Measurements from ENCODE around the gene PCED1A.
"Not testable (repeated sequence)": the region's sequence is repeated elsewhere in the genome, so short reads cannot be mapped to it uniquely, and the experiment has no call there.

Gene PCED1A

DNA sequence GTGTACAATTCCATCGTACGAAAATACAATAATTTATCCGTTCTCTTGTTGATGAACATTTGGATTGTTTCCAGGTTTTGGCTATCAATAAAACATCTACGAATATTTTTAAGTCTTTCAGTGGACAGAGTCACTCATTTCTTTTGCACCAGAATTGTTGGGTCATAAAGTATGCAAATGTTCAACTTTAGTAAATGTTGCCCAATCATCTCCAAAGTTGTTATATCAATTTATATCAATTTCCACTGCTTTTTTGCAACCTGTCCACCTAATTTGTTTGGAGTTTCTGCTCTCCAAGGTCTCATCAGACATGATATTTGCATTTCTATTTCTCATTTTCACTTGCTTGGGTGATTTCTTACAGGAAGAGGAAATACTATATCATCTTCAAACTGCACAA lies 13.8 kb downstream of the PCED1A start:
- no peak for DNase-seq (ENCODE audit: low read depth in 2 of 2)

DNA sequence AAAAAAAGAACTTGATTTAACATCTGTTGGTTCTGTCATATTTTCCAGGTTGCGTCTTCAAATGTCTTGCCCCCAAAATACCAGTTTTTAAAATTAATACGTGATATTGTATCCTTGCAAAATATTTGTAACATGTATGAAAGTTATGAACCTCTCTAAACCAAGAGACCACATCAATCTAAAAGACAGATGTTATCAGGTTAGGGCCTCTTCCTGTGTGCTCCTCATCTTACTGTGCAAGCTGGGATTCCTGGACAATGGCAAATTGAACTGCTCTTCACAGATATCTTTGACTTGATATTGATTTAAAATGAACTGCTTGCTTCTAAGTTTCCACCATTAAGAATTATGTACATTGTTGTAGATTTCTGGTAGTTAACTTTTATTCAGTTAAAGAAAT lies 14.7 kb downstream of the PCED1A start:
- no peak for DNase-seq (ENCODE audit: low read depth in 2 of 2)

DNA sequence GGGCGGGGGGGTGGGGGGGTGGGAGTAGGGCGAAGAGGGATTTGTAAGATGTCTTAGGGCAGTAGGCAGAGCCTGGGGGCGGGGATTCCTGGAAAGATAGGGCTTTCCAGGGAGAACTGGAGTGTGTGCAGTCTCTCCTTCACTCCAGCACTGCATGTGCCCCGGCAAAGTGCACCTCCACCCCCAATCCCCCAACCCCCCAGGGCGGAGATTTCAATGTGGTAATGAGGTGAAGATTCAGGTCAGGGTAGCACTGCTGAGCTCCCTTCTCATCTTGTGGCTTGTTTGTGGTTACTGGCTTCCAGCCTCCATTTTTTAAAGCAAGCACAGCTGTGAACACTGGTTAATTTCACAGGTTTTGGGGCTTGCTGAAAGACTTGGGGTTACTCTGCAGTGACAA lies 18.4 kb downstream of the PCED1A start:
- DNase-seq (ENCODE audit: low read depth in 2 of 2) = no peak

DNA sequence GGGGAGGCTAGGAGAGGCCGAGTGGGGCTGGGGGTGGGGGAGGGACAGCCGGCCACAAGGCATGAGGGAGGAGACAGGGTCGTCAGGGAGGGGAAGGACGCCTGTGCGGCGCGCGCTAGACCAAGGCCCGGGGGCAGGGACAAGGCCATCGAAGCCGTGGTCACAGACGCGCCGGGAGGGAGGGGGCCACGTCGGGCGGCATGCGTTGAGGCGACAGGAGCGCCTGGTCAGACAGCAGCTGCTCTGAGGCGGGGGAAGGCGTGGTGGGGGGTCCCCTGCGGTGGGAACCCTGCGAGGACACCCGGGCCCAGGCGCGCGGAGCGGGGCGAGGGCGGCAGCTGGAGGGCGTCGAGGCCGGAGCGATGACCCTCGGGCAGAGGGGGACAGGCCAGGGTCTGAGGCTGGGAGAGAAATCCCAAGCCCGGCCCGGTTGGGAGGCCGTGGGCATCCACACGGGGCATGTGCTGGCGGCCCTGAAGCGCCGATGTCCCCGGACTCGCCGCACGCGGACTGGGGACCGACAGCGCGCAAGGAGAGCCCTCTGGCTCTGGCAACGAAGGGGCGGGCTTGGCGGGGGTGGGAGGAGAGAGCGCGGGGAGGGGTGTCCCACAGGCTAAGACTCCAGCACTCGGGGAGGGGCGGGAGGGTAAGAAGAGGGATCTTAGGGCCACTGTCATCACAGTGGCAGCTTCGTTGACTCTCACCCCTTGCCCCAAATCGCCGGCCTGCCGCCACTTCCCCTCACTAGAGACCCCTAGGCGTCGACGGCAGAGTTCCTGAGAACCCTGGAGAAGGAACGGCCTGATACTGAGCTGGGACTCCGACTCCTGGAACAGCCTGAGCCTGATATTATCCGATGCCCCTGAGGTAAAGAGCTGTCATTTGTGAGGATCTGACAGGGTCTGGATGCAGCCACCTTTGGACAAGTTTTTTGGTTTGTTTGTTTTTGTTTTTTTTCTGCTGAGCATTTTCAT lies 19.3 kb downstream of the PCED1A start:
- no peak for DNase-seq (ENCODE audit: low read depth in 2 of 2)

DNA sequence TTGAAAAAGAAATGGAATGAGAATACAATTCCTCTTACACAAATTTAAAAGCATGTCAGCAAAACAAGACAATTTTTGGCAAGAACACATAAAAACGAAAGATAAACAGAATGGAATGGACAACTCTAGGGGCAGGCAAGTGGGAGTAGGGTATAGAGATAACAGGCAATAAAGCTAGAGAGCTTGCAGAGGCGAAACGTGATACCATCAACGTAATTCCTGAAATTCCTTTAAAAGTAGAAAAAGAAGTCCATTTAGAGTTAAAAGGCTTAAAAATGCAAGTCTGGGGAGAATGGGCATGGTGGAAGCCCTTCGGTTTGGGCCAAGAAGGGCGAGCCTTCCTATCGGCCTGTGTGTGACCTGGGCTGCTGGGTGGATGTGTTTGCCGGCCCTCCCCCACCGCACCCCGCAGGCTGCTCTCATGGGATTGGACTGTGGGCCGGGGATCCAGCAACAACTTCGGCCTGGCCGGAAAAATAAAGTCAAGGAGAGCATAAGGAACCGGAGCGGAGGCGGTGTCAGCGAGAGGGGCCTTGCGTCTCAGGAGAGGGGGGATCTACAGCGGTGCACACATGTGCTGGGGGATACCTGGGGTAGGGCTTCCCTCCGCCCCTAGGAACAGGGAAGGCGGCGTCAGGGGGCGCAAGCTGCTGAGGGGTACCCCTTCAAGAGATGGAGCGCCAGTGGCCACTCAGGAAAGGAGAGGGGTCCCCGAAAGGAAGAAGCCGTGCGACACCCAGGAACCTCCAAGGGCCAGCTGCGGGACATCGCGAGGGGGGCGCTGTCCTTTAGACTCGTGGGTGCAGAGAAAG lies 20.2 kb downstream of the PCED1A start:
- DNase-seq (ENCODE audit: low read depth in 2 of 2) = no peak

DNA sequence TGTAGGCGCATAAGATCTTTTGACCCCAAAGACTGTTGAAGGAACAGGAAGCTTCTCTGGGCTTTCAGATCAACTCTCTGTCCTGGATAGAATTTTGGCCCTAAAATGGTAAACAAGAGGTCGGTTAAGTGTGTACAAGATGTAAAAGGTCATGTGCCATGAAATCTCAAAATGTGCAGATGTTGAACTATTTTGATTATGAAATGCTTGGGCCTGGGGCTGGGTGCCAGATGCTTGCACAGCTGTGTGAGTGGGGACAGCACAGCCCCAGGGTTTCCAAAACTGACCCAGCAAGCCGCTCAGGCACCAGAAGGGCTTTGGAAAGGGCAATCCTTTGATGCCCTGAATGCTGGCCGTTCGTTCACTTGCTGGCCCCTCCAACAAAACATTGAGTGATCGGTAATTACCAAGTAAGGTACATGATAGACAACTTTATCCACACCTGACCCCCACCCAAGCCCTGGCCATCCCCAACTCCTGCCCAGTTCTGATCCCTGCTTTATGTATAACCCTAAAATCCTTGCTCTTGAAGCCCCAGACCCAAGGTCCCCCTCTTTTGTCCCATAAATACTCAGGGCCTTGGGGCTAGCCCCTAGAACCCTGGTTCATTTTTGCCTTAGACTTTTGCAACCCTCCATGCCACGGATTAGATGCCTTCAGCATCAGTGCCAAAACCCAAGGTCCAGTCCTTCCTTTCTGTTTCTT lies 22.4 kb downstream of the PCED1A start:
- no peak for DNase-seq (ENCODE audit: low read depth in 2 of 2)

DNA sequence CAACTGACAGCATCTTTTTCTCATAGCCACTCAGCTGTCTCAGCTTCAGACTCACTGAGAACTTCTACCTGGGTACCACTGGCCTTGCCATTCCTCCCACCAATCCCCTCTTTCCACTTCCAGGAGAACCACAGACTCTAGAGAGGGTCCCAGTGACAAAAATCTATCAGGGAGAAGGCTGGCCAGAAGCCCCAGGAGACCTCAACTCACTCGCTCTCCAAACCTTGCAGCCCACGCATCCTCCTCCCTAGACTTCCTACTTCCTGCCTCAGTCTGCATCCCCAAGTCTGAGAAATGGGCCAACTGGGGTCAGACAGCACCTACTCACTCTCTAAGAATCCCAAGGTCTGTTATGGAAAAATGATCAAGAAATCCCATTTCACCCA lies 23.1 kb downstream of the PCED1A start:
- DNase-seq (ENCODE audit: low read depth in 2 of 2) = no peak

DNA sequence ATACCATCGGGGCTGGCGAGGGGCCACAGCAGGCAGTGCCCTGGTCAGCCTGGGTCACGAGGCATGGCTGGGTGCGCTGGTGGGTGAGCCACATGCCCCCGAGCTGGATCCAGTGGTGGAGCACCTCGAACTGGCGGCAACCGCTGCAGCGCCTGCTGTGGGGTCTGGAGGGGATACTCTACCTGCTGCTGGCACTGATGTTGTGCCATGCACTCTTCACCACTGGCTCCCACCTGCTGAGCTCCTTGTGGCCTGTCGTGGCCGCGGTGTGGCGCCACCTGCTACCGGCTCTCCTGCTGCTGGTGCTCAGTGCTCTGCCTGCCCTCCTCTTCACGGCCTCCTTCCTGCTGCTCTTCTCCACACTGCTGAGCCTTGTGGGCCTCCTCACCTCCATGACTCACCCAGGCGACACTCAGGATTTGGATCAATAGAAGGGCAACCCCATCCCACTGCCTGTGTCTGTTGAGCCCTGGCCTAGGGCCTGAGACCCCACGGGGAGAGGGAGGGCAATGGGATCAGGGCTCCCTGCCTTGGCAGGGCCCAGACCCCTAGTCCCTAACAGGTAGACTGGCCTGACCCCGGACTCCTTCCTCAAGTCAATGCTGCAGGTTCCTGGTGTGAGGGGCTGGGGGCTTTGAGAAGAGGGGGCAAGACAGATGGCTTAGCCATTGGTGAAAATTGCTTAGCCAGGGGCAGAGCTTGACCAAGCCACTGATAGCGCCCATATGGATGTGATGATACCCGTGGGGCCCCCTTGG lies 23.7 kb downstream of the PCED1A start:
- DNase-seq (ENCODE audit: low read depth in 2 of 2) = no peak

DNA sequence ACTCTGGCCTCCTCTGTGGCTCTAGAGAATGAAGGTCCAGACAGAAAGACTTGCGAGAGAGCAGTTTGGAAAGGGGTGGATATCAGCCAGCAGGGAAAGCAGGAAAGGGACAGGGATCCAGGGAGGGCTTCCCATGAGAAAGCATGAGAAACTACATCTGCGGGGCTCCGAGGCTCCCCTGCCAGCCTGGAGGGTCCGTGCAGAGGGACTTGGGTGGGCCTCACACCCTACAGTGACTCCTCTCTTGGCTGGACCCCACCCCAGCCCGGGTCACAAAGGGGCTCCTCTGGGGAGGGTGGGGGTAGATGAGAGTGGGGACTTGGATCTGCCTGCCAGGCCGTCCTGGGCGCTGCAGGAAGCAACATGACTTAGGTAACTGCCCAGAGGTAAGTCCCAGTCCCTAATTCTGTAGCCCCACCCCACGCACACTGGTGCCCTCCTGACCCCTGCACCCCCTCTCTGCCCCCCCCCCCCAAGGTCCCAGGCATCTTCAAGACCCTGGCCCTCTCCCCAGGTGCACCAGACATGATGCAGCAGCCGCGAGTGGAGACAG lies 24.3 kb downstream of the PCED1A start, which contains the start of gene TMEM239:
TSS of gene TMEM239 (plus strand) at position 335 of the 553 bp plus-strand sequence. CDS start at position 526, 191 bp downstream.
- DNase-seq (ENCODE audit: low read depth in 2 of 2) = no peak

DNA sequence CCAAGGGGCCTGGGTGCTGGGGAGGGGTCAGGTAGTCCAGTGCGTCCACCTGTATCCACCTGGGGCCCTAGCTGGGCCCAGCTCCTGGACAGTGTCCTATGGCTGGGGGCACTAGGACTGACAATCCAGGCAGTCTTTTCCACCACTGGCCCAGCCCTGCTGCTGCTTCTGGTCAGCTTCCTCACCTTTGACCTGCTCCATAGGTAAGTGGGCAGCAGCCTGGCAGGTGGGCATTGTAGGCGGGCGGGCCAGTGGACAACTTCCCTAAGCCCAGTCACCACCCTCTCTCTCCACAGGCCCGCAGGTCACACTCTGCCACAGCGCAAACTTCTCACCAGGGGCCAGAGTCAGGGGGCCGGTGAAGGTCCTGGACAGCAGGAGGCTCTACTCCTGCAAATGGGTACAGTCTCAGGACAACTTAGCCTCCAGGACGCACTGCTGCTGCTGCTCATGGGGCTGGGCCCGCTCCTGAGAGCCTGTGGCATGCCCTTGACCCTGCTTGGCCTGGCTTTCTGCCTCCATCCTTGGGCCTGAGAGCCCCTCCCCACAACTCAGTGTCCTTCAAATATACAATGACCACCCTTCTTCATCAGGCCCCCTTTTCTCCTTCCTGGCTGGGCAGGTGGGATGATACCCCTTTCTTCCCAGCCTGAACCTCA lies 25.1 kb downstream of the PCED1A start:
- no peak for DNase-seq (ENCODE audit: low read depth in 2 of 2)

DNA sequence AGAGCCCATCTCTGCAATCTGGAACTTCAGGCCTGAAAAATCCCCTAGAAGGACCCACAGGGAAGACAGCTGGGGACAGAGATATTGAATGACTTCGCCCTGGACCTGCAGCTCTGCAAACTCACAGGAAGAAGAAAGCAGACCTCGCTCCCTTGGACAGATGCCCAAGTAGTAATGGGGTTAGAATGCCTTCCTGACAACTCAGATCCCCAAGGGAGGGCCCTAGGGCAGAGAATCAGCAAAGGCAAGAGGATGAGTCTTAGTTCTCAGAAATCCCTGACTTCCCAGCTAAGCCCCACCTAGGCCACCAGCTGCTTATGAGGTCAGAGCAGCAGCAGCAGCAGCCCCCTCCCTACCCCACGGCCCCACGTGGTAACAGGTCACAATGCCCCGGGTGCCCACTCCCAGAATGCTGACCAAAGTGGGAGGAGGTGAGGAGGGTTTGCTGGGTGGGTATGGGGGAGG lies 25.8 kb downstream of the PCED1A start, which contains the start of gene C20orf141:
TSS of gene C20orf141 (plus strand) at position 401 of the 465 bp plus-strand sequence. CDS start 198 bp downstream, outside the sequence.
- no peak for DNase-seq (ENCODE audit: low read depth in 2 of 2)

DNA sequence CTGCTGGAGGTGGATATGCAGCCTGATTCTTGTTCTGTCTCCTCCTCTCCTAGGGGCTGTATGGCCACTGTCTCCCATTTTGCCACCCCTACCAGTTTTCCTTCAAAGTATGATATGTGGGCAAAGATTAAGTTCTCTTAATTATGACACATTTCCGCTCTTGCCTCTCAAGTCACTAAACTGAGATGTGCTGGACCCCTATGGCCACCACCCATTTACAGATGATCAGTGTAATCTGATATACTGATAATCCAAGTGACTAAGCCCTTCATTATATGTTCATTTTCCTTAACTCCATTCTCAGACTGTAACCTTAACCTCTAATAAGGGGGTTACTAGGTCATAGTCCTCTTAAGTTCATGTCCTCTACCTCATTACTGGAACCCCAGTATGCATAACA lies 26.4 kb downstream of the PCED1A start:
- DNase-seq (ENCODE audit: low read depth in 2 of 2) = no peak

DNA sequence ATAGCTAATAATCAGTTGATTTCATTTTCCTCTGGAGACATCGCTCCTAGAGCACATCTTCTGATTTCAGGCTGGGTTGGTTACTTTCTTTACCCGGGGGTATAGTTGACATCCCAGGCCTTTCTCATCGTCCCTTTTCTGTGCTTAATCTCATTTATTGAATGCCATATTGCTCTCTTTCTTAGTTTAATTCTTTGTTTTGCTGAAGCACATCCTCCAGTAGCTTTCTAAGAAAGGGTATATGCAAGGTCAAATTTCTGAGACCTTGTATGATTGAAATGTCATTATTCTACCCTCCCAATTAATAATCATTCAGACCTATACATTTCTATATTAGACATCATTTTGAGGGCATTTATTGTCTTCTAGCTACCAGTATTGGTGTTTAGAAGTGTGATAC lies 28.3 kb downstream of the PCED1A start:
- DNase-seq (ENCODE audit: low read depth in 2 of 2) = no peak

DNA sequence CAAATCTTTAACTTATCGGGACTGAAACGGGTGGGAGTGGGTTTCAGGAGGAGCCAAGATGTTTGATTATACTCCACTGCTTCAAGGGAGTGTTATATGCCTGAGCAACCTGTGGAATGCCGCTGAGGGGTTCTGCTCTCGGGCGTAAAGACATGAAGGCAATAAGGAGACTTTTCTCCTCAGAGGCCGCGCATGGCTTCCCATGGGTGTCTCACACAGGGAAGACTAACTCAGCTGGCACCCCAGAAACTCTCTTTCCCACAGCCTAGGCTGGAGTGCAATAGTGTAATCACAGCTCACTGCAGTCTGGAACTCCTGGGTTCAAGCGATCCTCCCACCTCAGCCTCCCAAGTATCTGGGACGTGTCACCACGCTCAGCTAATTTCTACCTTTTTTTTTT lies 30.8 kb downstream of the PCED1A start:
- DNase-seq (ENCODE audit: low read depth in 2 of 2) = no peak

DNA sequence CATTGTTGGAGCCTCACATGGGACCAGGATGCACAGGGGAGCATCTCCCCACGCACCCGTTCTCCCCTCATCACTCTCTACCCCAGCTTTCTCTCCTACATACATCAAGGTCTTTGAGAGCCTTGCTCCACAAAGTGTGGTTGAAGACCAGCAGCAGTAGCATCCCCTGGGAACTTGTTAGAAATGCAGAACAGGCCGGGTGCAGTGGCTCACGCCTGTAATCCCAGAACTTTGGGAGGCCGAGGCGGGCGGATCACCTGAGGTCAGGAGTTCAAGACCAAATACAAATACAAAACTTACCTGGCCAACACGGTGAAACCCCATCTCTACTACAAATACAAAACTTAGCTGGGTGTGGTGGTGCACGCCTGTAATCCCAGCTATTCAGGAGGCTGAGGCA lies 32.5 kb downstream of the PCED1A start:
- not testable (repeated sequence) for DNase-seq (ENCODE audit: low read depth in 2 of 2)

DNA sequence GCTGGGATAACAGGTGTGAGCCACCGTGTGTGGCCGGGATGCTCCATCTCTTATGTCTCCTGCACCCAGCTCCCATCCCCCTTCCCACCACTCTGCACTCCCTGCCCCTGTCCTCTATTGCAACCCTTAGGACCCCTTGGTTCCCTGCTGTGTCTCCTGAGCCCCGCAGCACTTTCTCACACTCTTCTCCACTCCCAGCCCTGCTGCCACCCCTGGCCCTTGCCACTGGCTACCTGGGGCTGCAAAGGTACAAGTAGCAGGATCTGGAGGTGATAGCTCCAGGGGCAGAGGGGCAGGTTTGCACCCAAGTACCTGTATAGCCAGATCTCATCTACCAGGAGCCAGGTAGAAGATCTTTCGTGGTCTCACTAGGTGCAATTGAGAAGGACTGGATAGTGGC lies 33.4 kb downstream of the PCED1A start:
- DNase-seq (ENCODE audit: low read depth in 2 of 2) = no peak

DNA sequence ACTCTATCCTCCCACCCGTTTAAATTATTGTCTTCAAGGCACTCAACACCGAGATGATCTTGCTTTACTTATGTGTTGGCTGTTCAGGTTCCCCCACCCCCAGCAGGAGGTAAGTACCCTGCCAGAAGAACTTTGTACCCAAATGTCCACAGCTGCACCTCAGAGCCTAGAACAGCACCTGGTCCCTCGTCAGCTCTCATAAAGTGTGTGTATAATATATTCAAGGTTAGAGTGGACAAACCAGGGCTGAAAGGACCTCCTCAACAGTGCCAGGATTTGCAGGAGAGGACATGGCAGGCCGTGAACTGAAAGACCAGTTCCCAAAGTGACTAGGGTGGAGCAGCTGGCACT lies 34.1 kb downstream of the PCED1A start:
- no peak for DNase-seq (ENCODE audit: low read depth in 2 of 2)

DNA sequence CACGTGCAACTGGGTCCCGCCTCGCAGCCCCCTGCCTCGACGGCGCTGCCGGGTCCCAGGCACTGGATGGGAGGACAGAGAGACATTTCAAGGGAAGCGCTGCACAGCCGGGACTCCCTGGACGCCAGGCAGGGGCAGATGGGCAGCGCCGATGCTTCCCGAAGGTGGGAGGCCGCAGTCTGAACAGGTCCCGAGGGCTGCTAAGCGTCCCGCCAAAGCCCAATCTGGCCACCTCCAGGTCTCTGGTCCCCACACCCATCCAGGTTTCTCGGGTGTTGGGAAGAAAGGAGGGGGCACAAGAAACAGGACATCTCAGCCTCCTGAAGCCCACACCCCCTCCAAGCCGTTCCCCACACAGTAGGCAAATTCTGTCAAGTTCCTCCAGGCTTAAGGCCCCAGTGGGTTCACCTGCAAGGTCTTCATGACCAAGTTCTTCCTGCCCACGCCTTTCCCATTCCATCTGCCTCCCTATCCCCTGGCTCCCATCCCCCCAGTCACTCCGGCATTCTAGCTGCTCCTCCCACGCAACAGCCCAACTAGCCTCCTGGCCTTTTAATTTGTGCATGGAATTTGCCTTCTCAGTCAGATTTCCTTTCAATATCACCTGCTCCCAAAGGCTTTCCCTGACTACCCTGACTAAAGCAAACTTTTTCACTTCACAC lies 34.6 kb downstream of the PCED1A start:
- DNase-seq (ENCODE audit: low read depth in 2 of 2) = no peak

DNA sequence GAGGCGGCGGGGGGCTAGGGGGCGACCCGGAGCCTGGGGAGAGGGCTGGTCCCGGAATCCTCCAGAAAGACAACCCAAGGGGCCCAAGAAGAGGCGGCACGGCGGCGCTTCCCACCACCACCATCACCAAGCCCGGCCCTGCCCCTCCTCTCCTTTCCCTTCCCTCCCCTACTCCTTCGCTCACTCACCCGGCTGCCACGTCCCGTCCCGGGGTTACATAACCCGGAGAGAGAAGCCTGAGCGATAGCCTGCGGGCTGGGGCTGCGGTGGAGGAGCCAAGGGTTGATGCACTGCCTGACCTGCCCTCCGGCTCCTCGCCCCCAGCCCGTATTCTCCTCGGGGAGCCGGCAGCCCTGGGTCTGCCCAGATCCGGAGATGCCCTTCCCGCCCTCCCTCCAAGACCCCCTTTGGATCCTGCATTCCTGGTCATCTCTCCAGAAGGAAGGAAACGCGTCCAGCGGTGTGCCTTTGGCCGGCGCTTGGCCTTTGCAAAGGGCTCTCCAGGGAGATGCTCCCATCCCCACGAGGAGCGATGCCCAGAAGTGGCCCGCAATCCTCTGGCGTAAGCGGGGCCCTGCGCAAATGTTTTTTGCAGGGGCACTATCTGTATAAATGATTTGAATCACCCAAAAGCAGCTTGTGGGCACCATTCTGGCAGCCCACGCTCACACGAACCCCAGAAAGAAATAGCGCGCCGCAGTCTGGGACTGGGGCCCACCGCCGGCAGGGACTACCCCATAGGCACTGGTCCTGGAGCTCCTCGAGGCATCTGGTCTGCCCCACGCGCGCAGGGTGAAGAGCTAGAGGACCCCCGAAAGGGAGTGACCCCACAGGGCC lies 35.4 kb downstream of the PCED1A start:
- DNase-seq (ENCODE audit: low read depth in 2 of 2) = no peak

Measured in stimulated activated CD8-positive, alpha-beta memory T cell treated with anti-CD3 and anti-CD28 coated beads, Interleukin-15, amount 100 ng/mL, for 4 hours (primary cell).